GM18505 (cell line): ENCODE data around the gene SMAD3.

Experiments
- ATAC-seq: cut with Tn5 transposase; IDR thresholded peaks from one replicate; pipeline ENCODE4 v1.9.1; 2021; ENCODE audit not compliant: unreplicated experiment
- POLR2A ChIP-seq: IDR thresholded peaks from 4 replicates; pipeline ENCODE4 v1.6.1; 2011; ENCODE audit warnings: borderline replicate concordance; ENCODE audit not compliant: insufficient read depth, insufficient read length; ENCODE audit errors: extremely low read depth

SMAD3 gene

DNA sequence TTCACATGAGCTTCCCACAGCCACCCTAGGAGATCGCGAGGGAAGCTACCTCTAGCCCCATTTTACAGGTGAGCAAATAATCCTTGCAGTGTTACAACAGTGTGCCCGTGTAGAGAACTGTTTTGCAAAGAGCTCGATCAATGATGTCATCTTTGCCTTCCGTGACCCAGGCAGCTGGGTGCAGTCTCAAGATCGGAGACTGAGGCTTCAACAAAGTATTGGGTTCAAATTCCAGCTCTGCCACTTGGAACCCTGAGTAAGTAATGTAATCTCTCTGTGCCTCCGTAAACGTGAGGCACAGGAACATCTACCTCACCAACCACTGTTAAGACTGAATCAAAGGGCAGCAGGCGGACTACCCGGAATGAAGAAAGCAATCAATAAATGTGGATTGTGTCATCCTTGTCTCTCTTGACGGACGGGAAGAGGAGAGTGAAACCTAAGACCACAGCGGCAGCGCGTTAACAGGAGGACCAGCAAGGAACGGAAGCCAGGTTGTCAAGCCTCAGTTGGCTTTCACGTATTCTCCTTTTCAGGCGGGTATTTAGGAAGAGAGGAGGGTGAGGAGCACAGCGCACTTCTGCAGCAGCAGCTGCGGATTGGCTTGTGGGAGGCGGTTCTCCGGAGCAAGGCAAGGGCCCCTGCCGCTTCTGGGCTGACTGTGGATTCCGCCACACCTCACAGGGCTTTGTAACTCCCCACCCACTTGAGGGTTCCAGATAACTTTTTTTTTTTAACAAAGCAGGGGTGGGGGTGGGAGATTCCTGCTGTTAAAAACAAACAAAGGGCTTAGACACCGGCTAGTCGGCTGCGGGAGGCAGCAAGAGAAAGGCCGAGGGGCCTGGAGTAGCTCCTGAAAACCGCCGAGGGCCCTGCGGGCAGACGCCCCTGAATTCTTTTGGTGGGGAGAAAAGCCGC, 1.5 kb upstream of the SMAD3 start:
- TF ChIP-seq POLR2A, result no peak
- no peak for ATAC-seq

DNA sequence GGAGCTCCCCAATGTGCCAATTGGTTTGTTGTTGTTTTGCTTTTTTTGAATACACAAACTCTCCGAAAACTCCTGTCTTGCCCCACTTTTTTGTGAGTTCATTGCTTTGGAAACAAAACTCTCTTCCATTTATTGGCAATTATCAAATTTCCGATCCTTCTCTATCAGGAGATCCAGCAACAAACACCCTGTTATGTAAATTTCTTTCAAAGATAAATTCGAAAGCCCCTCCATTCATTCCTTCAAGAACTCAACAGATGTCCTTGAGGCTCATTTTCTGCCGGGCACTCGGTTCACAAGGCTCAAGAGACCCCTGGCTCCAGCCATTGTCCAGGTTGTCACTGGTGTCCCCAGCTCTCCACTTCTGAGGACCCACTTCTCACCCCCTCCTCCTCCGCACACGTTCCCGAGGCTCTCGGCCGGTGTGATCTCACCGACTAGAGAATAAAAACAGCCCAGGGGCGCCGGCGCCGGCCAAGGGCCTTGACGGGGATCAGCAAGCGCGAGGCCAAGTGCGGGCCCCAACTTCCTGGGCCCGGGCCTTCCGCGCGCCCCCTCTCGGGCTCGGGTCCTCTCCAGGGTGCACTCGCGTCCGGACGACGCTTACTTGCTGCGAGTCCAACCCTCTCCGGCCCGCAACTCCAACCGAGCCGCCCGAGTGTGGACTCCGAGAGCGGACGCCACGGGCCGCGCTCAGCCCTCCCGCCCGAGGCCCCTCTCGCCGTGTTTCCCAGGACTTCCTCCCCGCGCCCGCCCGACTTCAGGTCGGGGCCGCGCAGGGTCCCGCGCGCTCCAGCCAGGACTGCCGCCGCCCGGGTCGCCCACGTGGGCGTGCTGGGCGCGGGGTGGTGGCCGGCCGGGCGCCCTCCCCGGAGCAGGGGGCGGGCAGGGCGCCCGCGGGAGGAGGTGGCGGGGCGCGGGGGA, 533 bp upstream of the SMAD3 start:
- peak; percentile 46 for ATAC-seq
- no peak for TF ChIP-seq POLR2A

GRCh38 chr15:67066041-67066958, 898 bp downstream of the SMAD3 start:
- ATAC-seq, result peak; percentile 12
- TF ChIP-seq POLR2A, result no peak

DNA sequence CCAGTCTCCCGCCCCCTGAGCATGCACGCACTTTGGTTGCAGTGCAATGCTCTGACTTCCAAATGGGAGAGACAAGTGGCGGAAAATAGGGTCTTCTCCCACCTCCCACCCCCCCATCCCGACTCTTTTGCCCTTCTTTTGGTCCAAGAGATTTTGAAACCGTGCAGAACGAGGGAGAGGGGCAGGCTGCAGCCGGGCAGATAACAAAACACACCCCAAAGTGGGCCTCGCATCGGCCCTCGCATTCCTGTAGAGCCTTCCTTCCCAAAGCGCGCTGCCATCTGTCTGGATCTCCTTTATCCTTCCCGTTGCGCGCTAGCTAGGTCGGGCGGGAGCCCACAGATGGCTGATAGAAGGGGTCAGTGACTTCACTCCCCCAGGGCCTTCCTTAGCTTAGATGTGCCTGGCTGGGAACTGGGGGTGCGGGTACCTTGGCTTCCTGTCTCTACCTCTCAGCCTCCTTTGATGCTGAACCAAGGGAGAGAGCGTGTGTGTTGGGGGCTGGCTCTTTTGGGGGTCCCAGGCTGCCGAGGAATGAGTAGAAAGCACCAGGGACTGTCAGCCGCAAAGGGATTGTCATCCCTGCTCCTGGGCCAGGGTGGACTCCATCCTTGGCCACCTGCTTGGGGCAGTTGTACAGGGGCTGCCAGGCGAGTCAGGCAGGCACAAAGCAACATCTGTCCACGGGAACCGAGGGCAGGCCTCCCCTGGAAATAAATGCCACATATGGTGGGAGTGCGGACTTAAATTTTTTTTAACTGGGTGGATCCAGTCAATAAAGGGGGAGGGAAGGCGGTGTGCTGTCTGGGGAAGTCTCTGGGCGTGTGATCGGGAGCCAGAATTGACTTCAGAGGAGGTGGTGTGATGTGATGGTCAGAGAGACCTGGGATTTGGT, 1.8 kb downstream of the SMAD3 start:
- ATAC-seq, result no peak
- TF ChIP-seq POLR2A, result no peak

GRCh38 chr15:67067930-67068551, 2.6 kb downstream of the SMAD3 start:
- TF ChIP-seq POLR2A, result no peak
- ATAC-seq, result no peak

DNA sequence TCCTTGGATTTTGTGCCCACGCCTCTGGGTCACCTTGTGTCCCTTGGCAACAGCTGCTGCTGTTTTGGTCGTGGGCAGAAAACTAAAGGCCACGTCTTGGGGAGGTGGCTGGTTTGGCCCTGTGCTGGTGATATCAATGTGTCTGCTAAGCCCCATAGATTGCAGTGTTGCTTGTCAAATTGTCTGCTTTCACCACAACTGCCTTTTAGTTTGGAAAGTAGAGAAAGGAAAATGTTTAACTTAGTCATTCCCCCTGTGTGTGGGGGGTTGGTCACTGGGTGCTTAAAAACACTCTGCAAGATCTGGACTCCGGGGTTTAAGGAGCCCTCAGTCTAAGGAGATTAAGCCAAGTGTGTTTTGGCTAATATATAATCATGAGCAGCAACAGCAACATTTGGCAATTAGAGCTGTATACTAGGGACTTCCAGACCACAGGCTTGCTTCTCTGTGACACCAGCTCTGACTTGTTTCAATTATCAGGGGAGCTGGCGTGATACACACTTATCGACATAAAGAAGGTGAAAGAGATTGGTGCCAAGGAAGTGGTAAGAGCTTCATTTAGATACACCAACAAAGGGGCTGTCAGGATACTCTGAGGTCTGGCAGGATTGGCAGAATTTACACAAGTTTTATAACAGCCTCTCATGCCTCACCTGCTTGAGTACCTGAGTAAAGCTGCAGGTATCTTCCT, 3.5 kb downstream of the SMAD3 start:
- no peak for TF ChIP-seq POLR2A
- no peak for ATAC-seq

- no peak for TF ChIP-seq POLR2A
- ATAC-seq, result no peak
Measured at GRCh38 chr15:67070150-67070549, 4.7 kb downstream of the SMAD3 start.

GRCh38 chr15:67070892-67071664, 5.7 kb downstream of the SMAD3 start:
- TF ChIP-seq POLR2A, result no peak

GRCh38 chr15:67072442-67072841, 7.0 kb downstream of the SMAD3 start:
- TF ChIP-seq POLR2A, result no peak
- no peak for ATAC-seq

More at GRCh38 chr15:67070892-67071664, 5.7 kb downstream of the SMAD3 start:
- ATAC-seq, result no peak

DNA sequence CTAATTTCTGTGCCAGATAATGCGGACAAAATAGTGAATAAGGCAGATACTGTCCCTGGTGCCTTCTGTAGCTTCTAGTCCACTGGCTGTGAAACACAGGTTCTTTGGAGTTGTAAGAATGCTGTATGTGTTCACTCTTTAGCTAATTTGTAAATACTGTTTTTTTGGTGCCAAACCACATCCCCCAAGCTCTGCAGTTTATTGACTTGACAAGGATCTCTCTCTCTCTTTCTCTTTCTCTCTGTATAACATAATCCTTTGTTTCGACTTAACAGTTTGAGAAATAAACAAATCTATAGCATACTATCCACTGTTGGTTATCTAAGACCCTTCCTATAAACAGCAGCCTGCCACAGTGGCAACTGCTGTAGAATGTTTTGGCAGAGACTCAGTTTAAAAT, 7.6 kb downstream of the SMAD3 start:
- TF ChIP-seq POLR2A, result no peak
- ATAC-seq, result no peak
